Calu3 (cell line): ENCODE measurements around the gene ST6GALNAC3. TPM values are rescaled to one million over a fixed set of nuclear protein-coding genes. Genes with fewer than 3 reads are reported as not detected.

Source experiments
- BruUV-seq: library from RNA; stranded (reverse); fragments of 400-500 nt; replicated peaks from 2 replicates; lab custom pipeline; 2021; lab: Mats Ljungman, UMichigan
- CTCF ChIA-PET: fragments of 300-600 bp; sonication (Branson Sonifier 250); formaldehyde crosslinking; loops from one replicate; lab custom pipeline; 2022; ENCODE audit warnings: antibody characterized with exemption; lab: Charles Lee
- DNase-seq: peaks from one replicate; pipeline ENCODE4 v3.0.0; 2022
- H3K27ac Mint-ChIP-seq: one replicate; pipeline ENCODE4 v1.8.0; 2022; ENCODE audit warnings: mixed read lengths; ENCODE audit not compliant: unreplicated experiment
- H3K27me3 Mint-ChIP-seq: one replicate; pipeline ENCODE4 v1.8.0; 2022; ENCODE audit warnings: mixed read lengths; ENCODE audit not compliant: unreplicated experiment
- H3K36me3 Mint-ChIP-seq: one replicate; pipeline ENCODE4 v1.8.0; 2022; ENCODE audit warnings: mild to moderate bottlenecking, moderate library complexity, mixed read lengths; ENCODE audit not compliant: insufficient read depth, unreplicated experiment
- H3K4me1 Mint-ChIP-seq: one replicate; pipeline ENCODE4 v1.8.0; 2022; ENCODE audit warnings: mild to moderate bottlenecking, low read depth, mixed read lengths; ENCODE audit not compliant: unreplicated experiment
- H3K4me3 Mint-ChIP-seq: one replicate; pipeline ENCODE4 v1.8.0; 2022; ENCODE audit warnings: mild to moderate bottlenecking, low read depth, moderate library complexity, mixed read lengths; ENCODE audit not compliant: unreplicated experiment
- H3K9me3 Mint-ChIP-seq: one replicate; pipeline ENCODE4 v1.8.0; 2022; ENCODE audit warnings: low read depth, mixed read lengths; ENCODE audit not compliant: unreplicated experiment
- intact Hi-C: fragments of 100-400 bp; cut with micrococcal nuclease; formaldehyde crosslinking; loops from one replicate; pipeline ENCODE4 v1.10.0; 2022; ENCODE audit not compliant: unreplicated experiment
- total RNA-seq: library from RNA; stranded (reverse); gene quantifications from 2 replicates; pipeline ENCODE4 v1.2.3, GENCODE V29; 2022
- TF ChIP-seq, protein P1 (sequence below): fragments of 200-600 bp; IDR thresholded peaks from one replicate; pipeline ENCODE4 v1.8.0; 2022; ENCODE audit warnings: antibody characterized with exemption; ENCODE audit not compliant: unreplicated experiment

The ST6GALNAC3 gene
- total RNA-seq, 1 experiment from 2014 or later, result 0.87 TPM

DNA sequence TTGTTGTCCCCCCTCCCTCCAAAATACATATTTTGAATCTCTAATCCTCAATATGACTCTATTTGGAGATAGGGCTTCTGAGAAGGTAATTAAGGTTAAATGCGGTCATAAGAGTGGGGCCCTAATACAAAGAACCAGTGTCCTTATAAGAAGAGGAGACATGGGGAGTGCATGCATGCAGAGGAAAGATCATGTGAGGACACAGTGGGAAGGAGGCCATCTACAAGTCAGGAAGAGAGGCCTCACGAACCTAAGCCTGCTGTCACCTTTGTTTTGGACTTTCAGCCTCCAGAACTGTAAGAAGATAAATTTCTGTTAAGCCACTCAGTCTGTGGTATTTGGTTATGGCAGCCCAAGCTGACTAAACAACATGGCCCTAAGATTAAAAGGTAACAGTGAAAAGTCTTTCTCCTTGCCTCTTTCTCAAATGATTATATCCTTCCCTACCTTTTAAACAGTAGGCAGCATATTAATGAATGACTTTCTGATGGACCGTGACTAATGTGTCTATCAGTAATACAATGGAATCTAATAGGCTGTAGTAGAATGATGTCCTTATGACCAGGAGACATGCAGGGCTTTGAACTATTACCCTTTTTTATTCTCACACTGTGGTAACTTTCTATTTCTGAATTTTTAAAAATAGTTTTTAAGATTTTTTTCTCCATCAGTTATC is 40.6 kb upstream of the ST6GALNAC3 start:
- CTCF ChIA-PET, result no interaction called here
- no peak overlapping the region for H3K4me3 Mint-ChIP-seq
- no TSS peak for BruUV-seq
- no peak for DNase-seq
- H3K27me3 Mint-ChIP-seq, result no peaks in the 10 kb centered on the region
- intact Hi-C loops, result loop anchor here (10.0 kb wide), 1 partner anchor 1101 kb away; no protein-coding TSS in a partner anchor
- no peak overlapping the region for H3K27ac Mint-ChIP-seq
- no peaks in the 10 kb centered on the region for H3K9me3 Mint-ChIP-seq
- TF ChIP-seq, protein P1, sequence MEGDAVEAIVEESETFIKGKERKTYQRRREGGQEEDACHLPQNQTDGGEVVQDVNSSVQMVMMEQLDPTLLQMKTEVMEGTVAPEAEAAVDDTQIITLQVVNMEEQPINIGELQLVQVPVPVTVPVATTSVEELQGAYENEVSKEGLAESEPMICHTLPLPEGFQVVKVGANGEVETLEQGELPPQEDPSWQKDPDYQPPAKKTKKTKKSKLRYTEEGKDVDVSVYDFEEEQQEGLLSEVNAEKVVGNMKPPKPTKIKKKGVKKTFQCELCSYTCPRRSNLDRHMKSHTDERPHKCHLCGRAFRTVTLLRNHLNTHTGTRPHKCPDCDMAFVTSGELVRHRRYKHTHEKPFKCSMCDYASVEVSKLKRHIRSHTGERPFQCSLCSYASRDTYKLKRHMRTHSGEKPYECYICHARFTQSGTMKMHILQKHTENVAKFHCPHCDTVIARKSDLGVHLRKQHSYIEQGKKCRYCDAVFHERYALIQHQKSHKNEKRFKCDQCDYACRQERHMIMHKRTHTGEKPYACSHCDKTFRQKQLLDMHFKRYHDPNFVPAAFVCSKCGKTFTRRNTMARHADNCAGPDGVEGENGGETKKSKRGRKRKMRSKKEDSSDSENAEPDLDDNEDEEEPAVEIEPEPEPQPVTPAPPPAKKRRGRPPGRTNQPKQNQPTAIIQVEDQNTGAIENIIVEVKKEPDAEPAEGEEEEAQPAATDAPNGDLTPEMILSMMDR, result no peak
- H3K36me3 Mint-ChIP-seq, result no peaks in the 10 kb centered on the region
- no peaks in the 10 kb centered on the region for H3K4me1 Mint-ChIP-seq

DNA sequence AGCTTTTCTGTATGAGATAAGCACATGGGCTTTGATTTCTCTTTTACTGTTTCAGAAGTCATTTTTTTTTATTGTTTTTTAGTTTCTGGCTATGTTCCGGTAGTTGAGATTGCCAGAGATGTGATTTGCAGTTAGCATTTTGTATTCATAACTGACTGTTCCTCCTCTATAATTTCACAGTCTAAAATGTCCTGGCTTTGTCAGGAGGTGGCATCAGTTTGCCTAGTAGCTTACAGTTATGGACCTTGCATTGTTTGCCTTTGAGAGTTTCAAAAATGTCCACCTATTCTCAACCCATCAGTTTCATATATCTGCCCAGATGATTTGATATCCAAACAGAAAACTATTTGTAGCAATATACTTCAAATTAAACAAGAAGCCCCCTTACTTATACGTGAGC is 39.5 kb upstream of the ST6GALNAC3 start:
- Mint-ChIP-seq H3K27ac (no peak overlapping the region), H3K4me1 (no peaks in the 10 kb centered on the region), H3K4me3 (no peak overlapping the region), H3K36me3 (no peaks in the 10 kb centered on the region), H3K27me3 (no peaks in the 10 kb centered on the region), H3K9me3 (no peaks in the 10 kb centered on the region)
- no TSS peak for BruUV-seq
- peak; percentile 17 for DNase-seq
- CTCF ChIA-PET, result interaction anchor here (1.2 kb wide), 1 partner anchor 119 kb away, joined by 3 read pairs; no protein-coding TSS in a partner anchor
- intact Hi-C loops, result loop anchor here (5.0 to 10.0 kb wide), 3 partner anchors 107 to 1100 kb away; no protein-coding TSS in a partner anchor
- TF ChIP-seq, protein P1, result peak; percentile 16

DNA sequence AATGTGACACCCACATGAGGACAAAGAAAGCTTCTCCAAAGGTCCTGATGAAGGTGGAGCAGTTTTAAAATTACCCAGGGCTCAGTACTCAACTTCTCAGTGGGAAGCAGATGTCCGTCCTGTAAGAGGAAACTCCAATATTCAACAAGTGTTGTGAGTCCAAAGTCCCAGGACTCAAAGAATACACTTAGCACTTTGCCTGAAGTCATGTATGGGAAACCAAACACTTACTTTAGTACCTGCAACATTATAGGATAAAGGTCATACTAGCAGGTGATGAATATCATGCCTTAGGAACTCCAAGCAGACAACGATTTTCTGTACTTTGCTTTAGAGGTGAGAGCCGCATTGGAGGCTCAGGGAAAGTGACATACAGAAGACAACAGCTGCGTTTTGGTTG is 37.2 kb upstream of the ST6GALNAC3 start:
- H3K4me1 Mint-ChIP-seq, result no peaks in the 10 kb centered on the region
- H3K27me3 Mint-ChIP-seq, result no peaks in the 10 kb centered on the region
- no peak overlapping the region for H3K27ac Mint-ChIP-seq
- TF ChIP-seq, protein P1, result no peak
- H3K4me3 Mint-ChIP-seq, result no peak overlapping the region
- H3K9me3 Mint-ChIP-seq, result no peaks in the 10 kb centered on the region
- no peak for DNase-seq
- intact Hi-C loops, result loop anchor here (5.0 to 10.0 kb wide), 3 partner anchors 105 to 1097 kb away; no protein-coding TSS in a partner anchor
- CTCF ChIA-PET, result no interaction called here
- H3K36me3 Mint-ChIP-seq, result no peaks in the 10 kb centered on the region
- no TSS peak for BruUV-seq

DNA sequence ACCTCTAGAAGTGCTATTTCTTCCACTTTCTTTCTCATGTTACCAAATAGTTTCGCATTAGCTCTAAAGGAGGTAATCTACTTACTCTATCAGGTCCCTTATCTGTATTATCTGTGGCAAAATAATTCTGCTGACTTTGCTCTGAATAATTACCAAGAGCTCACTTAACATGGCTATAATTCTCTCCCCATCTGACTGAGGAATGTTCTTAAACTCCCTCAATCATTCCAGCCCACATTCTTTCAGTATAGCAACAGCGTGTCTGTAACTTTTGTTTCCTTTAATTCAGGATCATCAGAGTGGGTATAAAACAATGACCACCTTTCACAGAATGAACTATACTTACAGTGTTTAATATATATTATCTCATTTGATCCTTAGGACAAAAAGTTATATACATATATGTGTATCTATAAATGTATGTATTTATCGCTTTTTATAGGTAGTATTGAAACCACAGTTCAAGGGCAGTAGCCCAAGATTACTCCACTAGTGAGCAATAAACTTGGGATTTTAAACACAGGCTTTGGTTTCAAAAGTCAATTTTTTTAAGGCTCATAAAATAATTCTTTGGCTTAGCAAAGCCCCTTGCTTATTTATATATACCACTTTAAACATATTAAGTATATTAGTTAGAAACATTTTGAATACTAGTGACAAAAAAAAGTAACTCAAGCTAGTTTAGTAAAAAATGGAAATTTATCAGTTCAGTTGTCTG is 36.1 kb upstream of the ST6GALNAC3 start:
- Mint-ChIP-seq H3K4me3 (no peak overlapping the region), H3K27ac (no peak overlapping the region), H3K36me3 (no peaks in the 10 kb centered on the region), H3K4me1 (no peaks in the 10 kb centered on the region), H3K27me3 (no peaks in the 10 kb centered on the region), H3K9me3 (no peaks in the 10 kb centered on the region)
- TF ChIP-seq, protein P1, result no peak
- BruUV-seq, result no TSS peak
- no peak for DNase-seq
- CTCF ChIA-PET, result no interaction called here
- intact Hi-C loops, result loop anchor here (5.0 to 10.0 kb wide), 3 partner anchors 104 to 1096 kb away; no protein-coding TSS in a partner anchor
